ENCODE results near the gene CTAG1B.
"Not testable (repeated sequence)": the region's sequence is repeated elsewhere in the genome, so short reads cannot be mapped to it uniquely, and the experiment has no call there.

The CTAG1B gene

DNA sequence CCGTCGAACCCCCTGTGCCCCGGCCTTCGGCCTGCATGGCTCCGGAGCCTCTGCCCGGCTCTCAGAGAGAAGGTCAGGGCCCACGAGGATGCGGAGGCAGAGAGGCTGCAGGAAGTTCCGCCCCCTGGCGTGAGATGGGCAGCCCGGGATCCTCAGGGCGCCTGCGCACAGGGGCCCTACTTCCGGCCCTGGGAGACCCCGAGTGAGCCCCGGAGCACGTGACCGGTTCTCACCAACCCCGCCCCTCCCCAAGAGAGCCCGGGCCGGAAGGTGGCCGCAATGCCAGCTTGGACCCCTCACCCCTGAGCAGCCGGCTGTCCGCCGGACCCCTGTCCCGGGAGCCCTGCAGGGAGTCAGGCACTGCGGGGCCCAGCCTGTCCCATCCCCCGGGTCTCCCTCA is at the start of gene CTAG1B:
Gene CTAG1B (minus strand): TSS at position 101 of the 400 bp plus-strand sequence. CDS start 64 bp downstream, at position 37.
- not testable (repeated sequence) for H3K4me3 ChIP-seq (ENCODE audit: control insufficient read depth, low read depth, low read length); DNase-seq (ENCODE audit: low read depth)

DNA sequence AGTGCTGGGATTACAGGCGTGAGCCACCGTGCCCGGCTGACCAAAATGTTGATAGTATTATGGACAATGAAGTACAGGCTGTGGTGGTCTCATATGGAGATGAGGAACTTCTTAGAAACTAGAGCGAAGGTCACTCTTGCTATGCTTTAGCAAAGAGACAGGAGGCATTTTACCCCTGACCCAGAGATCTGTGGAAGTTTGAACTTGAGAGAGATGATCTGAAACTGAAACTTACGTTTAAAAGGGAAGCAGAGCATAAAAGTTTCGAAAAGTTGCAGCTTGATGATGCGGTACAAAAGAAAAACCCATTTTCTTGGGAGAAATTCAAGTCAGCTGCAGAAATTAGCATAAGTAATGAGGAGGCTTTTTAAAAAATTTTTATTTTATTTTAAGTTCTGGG is 42.8 kb upstream of the CTAG1B start:
- no peak for DNase-seq (ENCODE audit: low read depth)
- H3K4me3 ChIP-seq (ENCODE audit: control insufficient read depth, low read depth, low read length), result no peak overlapping the region
- TF ChIP-seq, protein P1, sequence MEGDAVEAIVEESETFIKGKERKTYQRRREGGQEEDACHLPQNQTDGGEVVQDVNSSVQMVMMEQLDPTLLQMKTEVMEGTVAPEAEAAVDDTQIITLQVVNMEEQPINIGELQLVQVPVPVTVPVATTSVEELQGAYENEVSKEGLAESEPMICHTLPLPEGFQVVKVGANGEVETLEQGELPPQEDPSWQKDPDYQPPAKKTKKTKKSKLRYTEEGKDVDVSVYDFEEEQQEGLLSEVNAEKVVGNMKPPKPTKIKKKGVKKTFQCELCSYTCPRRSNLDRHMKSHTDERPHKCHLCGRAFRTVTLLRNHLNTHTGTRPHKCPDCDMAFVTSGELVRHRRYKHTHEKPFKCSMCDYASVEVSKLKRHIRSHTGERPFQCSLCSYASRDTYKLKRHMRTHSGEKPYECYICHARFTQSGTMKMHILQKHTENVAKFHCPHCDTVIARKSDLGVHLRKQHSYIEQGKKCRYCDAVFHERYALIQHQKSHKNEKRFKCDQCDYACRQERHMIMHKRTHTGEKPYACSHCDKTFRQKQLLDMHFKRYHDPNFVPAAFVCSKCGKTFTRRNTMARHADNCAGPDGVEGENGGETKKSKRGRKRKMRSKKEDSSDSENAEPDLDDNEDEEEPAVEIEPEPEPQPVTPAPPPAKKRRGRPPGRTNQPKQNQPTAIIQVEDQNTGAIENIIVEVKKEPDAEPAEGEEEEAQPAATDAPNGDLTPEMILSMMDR (IDR thresholded peaks at IDR 0.05; ENCODE audit: control insufficient read depth, insufficient read depth, low read depth, low read length, missing control alignments), result no peak

DNA sequence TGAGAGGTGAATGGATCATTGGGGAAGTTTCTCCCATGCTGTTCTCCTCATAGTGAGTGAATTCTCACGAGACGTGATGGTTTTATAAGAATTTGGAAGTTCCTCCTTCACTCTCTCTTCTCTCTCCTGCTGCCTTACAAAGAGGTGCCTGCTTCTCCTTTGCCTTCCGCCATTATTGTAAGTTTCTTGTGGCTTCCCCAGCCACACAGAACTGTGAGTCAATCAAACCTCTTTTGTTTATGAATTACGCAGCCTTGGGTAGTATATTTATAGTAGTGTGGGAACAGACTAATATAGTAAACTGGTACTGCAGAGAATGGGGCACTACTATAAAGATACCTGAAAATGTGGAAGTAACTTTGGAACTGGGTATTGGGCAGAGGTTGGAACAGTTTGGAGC is 42.1 kb upstream of the CTAG1B start:
- H3K4me3 ChIP-seq (ENCODE audit: control insufficient read depth, low read depth, low read length), result no peak overlapping the region
- DNase-seq (ENCODE audit: low read depth), result no peak
- TF ChIP-seq, protein P1 (IDR thresholded peaks at IDR 0.05; ENCODE audit: control insufficient read depth, insufficient read depth, low read depth, low read length, missing control alignments), result no peak

DNA sequence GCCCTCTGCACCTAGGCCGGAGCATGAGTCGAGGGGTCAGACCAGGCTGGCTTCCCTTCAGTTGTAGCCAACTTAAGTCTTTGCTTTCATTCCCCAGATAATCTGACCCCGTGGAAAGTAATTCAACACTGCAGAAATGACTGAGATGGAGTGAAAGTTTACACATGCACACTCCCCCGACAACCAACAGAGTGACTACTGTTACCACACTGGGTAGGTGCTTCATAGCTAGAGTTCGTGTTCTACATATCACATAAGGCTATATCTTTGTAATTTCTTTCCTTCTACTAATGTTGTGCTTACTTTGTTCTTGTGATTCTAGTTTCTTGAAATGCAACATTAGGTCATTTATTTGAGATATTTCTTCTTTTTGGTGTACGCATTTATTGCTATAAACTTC is 41.5 kb upstream of the CTAG1B start:
- no peak overlapping the region for H3K4me3 ChIP-seq (ENCODE audit: control insufficient read depth, low read depth, low read length)
- TF ChIP-seq, protein P1 (IDR thresholded peaks at IDR 0.05; ENCODE audit: control insufficient read depth, insufficient read depth, low read depth, low read length, missing control alignments), result no peak
- no peak for DNase-seq (ENCODE audit: low read depth)

DNA sequence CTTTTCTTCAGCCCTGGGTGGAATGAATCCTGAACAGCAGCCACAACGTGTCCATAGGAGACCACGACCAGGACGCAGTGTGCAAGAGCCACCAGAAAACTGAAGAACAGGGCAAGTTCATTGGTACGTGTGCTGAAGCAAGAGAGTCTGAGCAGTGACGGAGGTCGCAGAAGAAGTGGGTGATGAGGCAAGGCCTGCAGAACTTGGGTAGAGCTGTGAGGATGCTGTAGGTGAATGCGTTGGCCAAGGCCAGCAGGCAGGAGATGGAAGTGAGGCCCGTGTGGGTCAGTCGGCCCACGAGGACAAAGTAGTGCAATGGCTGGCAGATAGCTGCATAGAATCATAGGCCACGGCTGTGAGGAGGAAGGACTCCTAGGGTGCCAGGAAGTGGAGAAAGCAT is 39.9 kb upstream of the CTAG1B start:
- TF ChIP-seq, protein P1 (IDR thresholded peaks at IDR 0.05; ENCODE audit: control insufficient read depth, insufficient read depth, low read depth, low read length, missing control alignments), result no peak
- DNase-seq (ENCODE audit: low read depth), result no peak
- H3K4me3 ChIP-seq (ENCODE audit: control insufficient read depth, low read depth, low read length), result no peak overlapping the region

DNA sequence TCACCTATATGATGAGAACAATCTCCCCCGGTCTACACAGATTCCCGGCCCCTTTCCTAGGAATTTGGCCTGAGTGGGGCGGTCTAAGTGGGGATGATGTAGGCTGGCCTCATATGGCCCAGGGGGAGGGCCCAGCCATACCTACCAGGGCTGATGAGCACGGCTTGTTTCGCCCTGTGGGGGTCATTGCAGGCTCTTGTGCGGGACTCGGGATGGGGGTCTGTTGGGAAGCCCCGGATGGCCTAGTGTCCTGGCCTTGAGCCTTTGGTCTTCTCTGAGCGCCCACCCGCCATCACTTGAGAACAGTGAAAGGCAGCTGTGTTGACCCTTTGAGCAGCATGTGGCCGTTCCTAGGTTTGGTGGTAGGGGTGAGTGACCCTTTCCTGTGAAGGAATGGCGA is 39.1 kb upstream of the CTAG1B start:
- TF ChIP-seq, protein P1 (IDR thresholded peaks at IDR 0.05; ENCODE audit: control insufficient read depth, insufficient read depth, low read depth, low read length, missing control alignments), result no peak
- H3K4me3 ChIP-seq (ENCODE audit: control insufficient read depth, low read depth, low read length), result no peak overlapping the region
- no peak for DNase-seq (ENCODE audit: low read depth)

DNA sequence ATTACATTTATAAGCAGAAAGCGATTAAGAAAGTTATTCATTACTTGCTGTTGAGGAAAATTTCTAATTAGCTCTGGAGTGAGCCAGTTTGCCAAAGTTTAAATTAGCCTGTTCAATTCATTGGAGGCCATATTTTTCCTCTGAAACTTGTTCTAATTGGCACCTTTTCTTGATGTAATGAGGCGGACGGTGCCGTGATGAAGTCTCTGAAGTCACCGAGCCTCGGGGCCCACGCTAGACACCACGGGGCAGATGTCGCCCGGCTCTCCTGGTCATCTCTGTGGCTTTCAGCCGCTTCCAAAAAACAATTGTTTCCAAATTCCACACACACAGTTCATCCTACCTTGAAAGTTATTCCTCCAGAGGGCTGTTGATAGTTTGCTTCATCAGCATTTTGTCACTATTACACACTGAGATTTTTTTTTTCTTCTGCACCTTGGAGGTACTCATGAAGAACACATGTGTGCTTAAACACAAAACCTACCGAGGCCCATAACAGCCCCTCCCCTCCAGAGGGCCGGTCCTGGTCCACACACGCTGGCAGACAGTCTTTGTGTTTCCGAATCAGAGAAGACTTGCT is 38.2 kb upstream of the CTAG1B start:
- DNase-seq (ENCODE audit: low read depth), result no peak
- TF ChIP-seq, protein P1 (IDR thresholded peaks at IDR 0.05; ENCODE audit: control insufficient read depth, insufficient read depth, low read depth, low read length, missing control alignments), result no peak
- no peak overlapping the region for H3K4me3 ChIP-seq (ENCODE audit: control insufficient read depth, low read depth, low read length)
